ENCODE measurements around the gene SAP30BP. TPM values are rescaled to one million over a fixed set of nuclear protein-coding genes. Genes with fewer than 3 reads are reported as not detected.

The SAP30BP gene
- total and polyA plus RNA-seq, 8 donors: 24.6 to 154 (median 72.9) TPM

GRCh38 chr17:75740215-75740614 is 73.1 kb downstream of the SAP30BP start:
- peaks cover 19 to 97% (median 88%) of the 10 kb centered on the region in 4 donors for H3K36me3 ChIP-seq
- intact Hi-C loops (cut with DNase I; ENCODE audit: low total_unique reads): loop anchor here (5.0 kb wide), 1 partner anchor 68 kb away; no protein-coding TSS in a partner anchor
- H3K4me1 ChIP-seq: peaks cover 0 to 10% (median 0%) of the 10 kb centered on the region in 4 donors
- TF ChIP-seq, protein P1, sequence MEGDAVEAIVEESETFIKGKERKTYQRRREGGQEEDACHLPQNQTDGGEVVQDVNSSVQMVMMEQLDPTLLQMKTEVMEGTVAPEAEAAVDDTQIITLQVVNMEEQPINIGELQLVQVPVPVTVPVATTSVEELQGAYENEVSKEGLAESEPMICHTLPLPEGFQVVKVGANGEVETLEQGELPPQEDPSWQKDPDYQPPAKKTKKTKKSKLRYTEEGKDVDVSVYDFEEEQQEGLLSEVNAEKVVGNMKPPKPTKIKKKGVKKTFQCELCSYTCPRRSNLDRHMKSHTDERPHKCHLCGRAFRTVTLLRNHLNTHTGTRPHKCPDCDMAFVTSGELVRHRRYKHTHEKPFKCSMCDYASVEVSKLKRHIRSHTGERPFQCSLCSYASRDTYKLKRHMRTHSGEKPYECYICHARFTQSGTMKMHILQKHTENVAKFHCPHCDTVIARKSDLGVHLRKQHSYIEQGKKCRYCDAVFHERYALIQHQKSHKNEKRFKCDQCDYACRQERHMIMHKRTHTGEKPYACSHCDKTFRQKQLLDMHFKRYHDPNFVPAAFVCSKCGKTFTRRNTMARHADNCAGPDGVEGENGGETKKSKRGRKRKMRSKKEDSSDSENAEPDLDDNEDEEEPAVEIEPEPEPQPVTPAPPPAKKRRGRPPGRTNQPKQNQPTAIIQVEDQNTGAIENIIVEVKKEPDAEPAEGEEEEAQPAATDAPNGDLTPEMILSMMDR (IDR thresholded peaks at IDR 0.05): no peak
- TF ChIP-seq POLR2A (IDR thresholded peaks at IDR 0.05) (no peak), EP300 (IDR thresholded peaks at IDR 0.05) (no peak), POLR2AphosphoS5 (IDR thresholded peaks at IDR 0.05) (no peak)
- no peak for DNase-seq
- no peak overlapping the region for H3K4me3 ChIP-seq
- WGBS, 5 donors: 90 to 95% (median 93%) methylated on average over 16 to 17 of the region's 17 CpGs
- H3K9me3 ChIP-seq: no peaks in the 10 kb centered on the region
- H3K27ac ChIP-seq: no peak overlapping the region
- peaks cover 0 to 6% (median 0%) of the 10 kb centered on the region in 3 donors for H3K27me3 ChIP-seq

- WGBS, 5 donors: 80 to 90% (median 83%) methylated on average over 13 to 17 of the region's 17 CpGs
- peaks cover 19 to 98% (median 88%) of the 10 kb centered on the region in 4 donors for H3K36me3 ChIP-seq
- DNase-seq: no peak
- H3K27ac ChIP-seq: no peak overlapping the region
- TF ChIP-seq, protein P1 (IDR thresholded peaks at IDR 0.05): no peak
- TF ChIP-seq POLR2AphosphoS5 (IDR thresholded peaks at IDR 0.05): no peak
- H3K4me1 ChIP-seq: peaks cover 0 to 10% (median 0%) of the 10 kb centered on the region in 4 donors
- intact Hi-C loops (cut with DNase I; ENCODE audit: low total_unique reads): loop anchor here (5.0 kb wide), 1 partner anchor 68 kb away; no protein-coding TSS in a partner anchor
- H3K27me3 ChIP-seq: peaks cover 0 to 6% (median 0%) of the 10 kb centered on the region in 3 donors
- H3K9me3 ChIP-seq: no peaks in the 10 kb centered on the region
- H3K4me3 ChIP-seq: no peak overlapping the region
These were observed 73.5 kb downstream of the SAP30BP start for GRCh38 chr17:75740631-75741077.

- no peak for TF ChIP-seq POLR2AphosphoS5 (IDR thresholded peaks at IDR 0.05)
- no peak for TF ChIP-seq EP300 (IDR thresholded peaks at IDR 0.05)
- TF ChIP-seq, protein P1 (IDR thresholded peaks at IDR 0.05): no peak
- no peak for TF ChIP-seq POLR2A (IDR thresholded peaks at IDR 0.05)
- H3K4me3 ChIP-seq: no peak overlapping the region
- peaks cover 0 to 5% (median 0%) of the 10 kb centered on the region in 3 donors for H3K27me3 ChIP-seq
- intact Hi-C loops (cut with DNase I; ENCODE audit: low total_unique reads): loop anchor here (5.0 kb wide), 1 partner anchor 70 kb away; no protein-coding TSS in a partner anchor
- H3K4me1 ChIP-seq: peaks cover 0 to 11% (median under 1%) of the 10 kb centered on the region in 4 donors
- DNase-seq: no peak
- H3K27ac ChIP-seq: no peak overlapping the region
- H3K36me3 ChIP-seq: peaks cover 10 to 93% (median 83%) of the 10 kb centered on the region in 4 donors
- H3K9me3 ChIP-seq: no peaks in the 10 kb centered on the region
- WGBS, 5 donors: 86 to 91% (median 86%) methylated on average over 15 to 25 of the region's 25 CpGs
These were observed 75.2 kb downstream of the SAP30BP start for GRCh38 chr17:75742337-75742736.

DNA sequence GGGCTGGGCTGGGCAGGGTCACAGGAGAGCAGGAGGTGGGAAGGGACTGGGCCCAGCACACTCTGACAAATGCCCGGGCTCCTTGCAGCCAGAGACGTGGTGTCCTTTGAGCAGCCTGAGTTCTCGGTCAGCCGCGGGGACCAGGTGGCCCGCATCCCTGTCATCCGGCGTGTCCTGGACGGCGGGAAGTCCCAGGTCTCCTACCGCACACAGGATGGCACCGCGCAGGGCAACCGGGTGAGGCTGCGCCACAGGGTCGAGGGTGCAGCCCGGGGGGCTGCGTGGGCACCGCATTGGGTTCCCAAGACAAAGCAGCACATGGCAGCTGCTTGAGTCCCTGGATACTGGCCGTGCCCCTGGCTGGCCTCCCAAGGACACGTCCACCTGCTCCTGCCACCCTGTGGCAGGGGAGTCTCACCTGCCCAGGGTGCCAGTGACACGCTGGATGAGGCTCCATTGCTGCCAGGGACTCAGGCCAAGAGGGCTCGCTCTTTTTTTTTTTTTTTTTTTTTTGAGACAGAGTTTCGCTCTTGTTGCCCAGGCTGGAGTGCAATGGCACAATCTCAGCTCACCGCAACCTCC is 76.6 kb downstream of the SAP30BP start:
- 92 to 97% (median 94%) methylated on average over 11 to 25 of the region's 25 CpGs for WGBS, 5 donors
- intact Hi-C loops (cut with DNase I; ENCODE audit: low total_unique reads): loop anchor here (5.0 kb wide), 1 partner anchor 71 kb away; no protein-coding TSS in a partner anchor
- Histone ChIP-seq H3K4me1 (peaks cover 0 to 17% (median 6%) of the 10 kb centered on the region in 4 donors), H3K9me3 (no peaks in the 10 kb centered on the region), H3K36me3 (peaks cover 12 to 88% (median 73%) of the 10 kb centered on the region in 4 donors), H3K4me3 (no peak overlapping the region), H3K27ac (no peak overlapping the region), H3K27me3 (no peaks in the 10 kb centered on the region)
- DNase-seq: no peak
- TF ChIP-seq POLR2A (IDR thresholded peaks at IDR 0.05) (no peak), POLR2AphosphoS5 (IDR thresholded peaks at IDR 0.05) (no peak), EP300 (IDR thresholded peaks at IDR 0.05) (no peak)
- TF ChIP-seq, protein P1 (IDR thresholded peaks at IDR 0.05): no peak
